GM12872 (cell line): Measurements from ENCODE around the gene USP47.

Source experiments
- TF ChIP-seq, protein P1 (sequence below): IDR thresholded peaks from 3 replicates; pipeline ENCODE4 v1.5.1; 2011; ENCODE audit warnings: low read depth, mild to moderate bottlenecking, low read length, moderate library complexity; ENCODE audit not compliant: insufficient read depth

Gene USP47

DNA sequence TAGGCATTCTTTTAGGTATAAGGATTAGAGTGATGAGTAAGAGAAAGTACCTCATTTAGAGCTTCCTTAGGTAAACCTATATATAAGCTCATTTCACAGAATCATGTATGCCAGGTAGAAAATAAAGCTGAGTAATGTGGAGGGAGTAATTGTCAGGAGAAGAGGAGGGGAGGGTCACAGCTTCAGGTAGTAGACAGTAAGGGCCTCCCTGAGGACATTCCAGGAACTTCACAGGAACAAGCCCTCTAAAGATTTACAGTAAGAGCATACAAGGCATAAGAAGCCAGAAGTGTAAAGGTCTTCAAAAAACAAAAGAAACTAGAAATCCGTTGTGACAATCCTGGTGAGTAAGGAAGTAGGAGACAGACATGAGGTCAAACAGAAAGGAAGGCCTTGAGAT lies 57.6 kb downstream of the USP47 start:
- TF ChIP-seq, protein P1, sequence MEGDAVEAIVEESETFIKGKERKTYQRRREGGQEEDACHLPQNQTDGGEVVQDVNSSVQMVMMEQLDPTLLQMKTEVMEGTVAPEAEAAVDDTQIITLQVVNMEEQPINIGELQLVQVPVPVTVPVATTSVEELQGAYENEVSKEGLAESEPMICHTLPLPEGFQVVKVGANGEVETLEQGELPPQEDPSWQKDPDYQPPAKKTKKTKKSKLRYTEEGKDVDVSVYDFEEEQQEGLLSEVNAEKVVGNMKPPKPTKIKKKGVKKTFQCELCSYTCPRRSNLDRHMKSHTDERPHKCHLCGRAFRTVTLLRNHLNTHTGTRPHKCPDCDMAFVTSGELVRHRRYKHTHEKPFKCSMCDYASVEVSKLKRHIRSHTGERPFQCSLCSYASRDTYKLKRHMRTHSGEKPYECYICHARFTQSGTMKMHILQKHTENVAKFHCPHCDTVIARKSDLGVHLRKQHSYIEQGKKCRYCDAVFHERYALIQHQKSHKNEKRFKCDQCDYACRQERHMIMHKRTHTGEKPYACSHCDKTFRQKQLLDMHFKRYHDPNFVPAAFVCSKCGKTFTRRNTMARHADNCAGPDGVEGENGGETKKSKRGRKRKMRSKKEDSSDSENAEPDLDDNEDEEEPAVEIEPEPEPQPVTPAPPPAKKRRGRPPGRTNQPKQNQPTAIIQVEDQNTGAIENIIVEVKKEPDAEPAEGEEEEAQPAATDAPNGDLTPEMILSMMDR: no peak

GRCh38 chr11:11901929-11902328 lies 60.2 kb downstream of the USP47 start:
- TF ChIP-seq, protein P1: no peak

DNA sequence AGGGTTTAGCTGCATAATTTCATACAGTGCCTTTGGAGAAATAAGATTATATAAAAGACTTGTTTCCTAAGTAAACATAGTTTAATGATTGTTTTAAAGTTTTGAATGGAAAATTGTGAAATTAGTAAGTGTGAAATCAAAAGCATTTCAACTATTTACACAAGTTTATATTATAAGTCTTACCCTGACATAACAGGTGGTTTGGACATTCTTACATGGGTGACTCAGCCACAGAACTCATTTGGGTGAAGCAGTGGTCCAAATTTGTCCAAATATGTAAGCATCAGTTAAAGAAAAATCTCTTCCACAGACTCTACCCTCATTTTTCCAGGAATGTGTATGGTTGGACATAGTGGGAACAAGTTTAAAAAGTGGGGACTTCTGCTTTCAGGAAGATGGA lies 68.0 kb downstream of the USP47 start:
- TF ChIP-seq, protein P1: no peak

- TF ChIP-seq, protein P1: no peak
These were observed 68.8 kb downstream of the USP47 start for GRCh38 chr11:11910541-11910940.

- TF ChIP-seq, protein P1: no peak
These were observed 71.6 kb downstream of the USP47 start for GRCh38 chr11:11913395-11913794.

DNA sequence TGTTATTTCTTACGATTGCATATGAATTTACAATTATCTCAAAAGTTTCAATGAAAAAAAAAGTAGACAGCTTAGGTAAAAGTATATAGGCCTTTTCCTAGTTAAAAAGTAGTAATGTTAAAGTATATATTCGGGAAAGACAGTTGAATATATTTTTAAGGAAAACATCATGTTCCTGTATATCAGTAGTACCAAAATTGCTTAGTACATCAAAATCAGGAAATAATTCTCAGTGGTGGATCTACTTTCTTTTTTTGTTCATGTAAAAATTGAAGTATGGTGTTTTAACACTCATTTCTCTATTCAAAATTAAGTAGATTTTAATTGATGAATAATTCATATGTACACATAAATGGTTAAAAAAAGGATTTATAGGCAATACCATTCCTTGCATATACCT lies 73.9 kb downstream of the USP47 start:
- TF ChIP-seq, protein P1: no peak

- TF ChIP-seq, protein P1: no peak
These were observed 75.2 kb downstream of the USP47 start for GRCh38 chr11:11916981-11917399.

DNA sequence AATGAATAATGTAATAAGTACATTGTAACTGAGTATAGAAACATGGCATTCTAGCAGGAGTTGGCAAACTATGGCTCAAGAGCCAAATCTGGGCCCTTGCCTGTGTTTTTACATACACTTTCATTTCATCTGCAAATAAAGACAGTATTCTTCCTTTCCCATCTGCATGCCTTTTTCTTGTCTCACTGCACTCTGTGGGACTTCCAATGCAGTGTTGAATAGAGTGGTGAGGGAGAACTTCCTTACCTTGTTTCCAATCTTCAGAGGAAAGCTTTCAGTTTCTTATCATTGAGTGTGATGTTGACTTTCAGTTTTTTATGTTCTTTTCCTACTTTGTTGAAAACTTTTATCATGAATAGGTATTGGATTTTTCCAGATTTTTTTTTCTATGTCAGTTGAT lies 82.1 kb downstream of the USP47 start:
- TF ChIP-seq, protein P1: no peak
